Activated gamma-delta T cell treated with Interleukin-2 at 50 U/mL for 16 hours (primary cell): ENCODE results near the gene SMU1.
"Not testable (repeated sequence)": the region's sequence is repeated elsewhere in the genome, so short reads cannot be mapped to it uniquely, and the experiment has no call there.

ENCODE experiments used
- DNase-seq: peaks from one replicate; pipeline ENCODE4 v3.0.0-alpha.2; 2020

SMU1 gene

GRCh38 chr9:33007755-33008154 is 68.7 kb downstream of the SMU1 start:
- no peak for DNase-seq

GRCh38 chr9:33005335-33005734 is 71.1 kb downstream of the SMU1 start:
- DNase-seq: not testable (repeated sequence)

GRCh38 chr9:33000682-33001055 is 75.8 kb downstream of the SMU1 start:
- not testable (repeated sequence) for DNase-seq

DNA sequence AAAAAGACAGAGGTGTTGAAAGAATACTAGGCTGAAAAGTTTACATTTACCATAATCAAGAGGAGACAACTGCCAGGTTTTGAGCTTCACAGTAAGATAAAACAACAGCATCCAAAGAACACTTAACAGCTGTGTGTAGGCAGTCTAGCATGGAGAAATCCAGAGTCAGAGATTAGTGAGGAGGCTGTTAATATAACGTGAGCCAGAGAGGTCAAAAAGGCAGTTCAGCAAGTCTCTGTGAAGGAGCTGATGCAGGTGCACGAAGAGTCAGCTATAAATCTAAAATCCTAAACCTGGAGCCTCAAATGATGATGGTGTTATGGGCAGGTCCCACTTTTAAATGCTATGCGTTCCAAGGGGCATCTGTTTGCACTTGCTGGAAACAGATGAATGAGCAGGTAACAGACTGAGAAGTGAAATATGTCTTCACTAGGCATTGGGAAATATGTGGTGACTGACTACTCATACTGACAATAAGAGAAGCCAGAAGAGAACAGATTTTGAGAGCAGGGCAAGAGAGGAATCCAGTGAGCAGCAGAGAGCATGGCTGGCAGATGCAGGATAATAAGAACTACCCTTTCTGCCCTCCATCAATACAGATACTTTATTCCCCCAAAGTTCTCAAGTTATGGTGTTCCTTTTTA is 83.8 kb downstream of the SMU1 start:
- no peak for DNase-seq

DNA sequence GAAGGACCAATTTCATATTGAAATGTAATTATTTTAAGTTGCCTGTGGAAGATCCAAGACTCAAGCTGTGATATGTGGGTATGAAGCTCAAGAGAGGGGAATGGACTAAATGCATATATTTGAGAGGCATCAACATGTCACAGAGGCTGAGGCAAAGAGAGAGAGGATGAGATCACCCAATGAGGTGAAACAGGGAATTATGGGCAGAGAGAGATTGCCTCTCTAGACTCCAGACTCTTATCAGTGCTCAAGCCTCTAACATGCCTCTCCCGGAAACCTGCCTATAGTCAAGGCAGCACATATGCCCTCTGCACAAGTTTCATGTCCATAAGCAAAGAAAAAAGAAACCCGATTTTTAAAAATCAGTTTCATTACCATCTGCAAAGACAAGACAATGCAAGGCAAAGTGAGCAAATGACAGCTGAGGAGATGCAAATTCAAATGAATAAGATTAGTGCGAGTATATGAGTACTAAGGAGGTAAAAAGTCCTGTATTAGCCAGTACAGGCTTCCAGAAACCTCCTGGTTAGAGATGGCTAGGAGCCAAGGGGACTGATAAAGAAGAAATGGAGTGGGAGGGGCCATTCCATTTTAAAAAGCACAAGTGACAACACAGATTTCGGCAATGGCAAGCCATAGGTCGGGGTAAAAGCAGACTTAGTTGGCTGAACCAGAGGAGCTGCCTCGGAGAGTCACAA is 84.4 kb downstream of the SMU1 start:
- DNase-seq: no peak
